DMS153 treated with DMSO at 0.1 percent for 48 hours (cell line): ENCODE results near the gene EPS8.
"Not testable (repeated sequence)": the region's sequence is repeated elsewhere in the genome, so short reads cannot be mapped to it uniquely, and the experiment has no call there.

Source experiments
- DNase-seq: peaks from one replicate; lab custom pipeline; 2025; ENCODE audit not compliant: unreplicated experiment; lab: John Stamatoyannopoulos, UW

Gene EPS8

DNA sequence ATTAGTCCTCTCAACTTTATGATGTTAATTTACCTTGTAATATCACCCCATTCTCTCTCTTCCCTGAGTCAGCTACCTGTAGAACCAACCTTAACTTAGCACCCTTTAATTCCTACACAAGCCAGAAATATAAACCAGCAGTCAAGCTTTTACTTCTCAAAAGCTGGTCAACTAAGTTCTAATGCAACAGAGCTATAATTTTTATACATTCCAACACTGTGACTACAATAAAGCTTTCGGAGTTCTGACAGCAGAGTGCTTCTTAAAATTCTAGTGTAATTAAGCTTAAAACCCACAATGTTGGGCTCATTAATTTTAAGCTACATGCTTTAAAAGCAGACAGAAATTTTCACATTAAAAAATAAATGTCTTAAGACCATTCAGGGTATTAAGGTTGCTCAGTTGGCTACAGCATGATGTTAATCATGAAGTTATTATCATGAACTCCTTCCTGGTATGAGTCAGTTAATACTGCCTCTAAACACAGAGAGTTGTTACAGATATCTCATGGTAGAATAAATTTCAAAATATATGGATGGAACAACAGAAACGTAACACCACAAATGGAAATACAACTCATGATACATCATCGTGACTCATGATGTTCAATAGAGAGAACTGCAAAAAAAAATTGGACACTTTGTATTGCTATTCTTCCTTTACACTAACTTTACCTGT is 126.7 kb downstream of the EPS8 start:
- no peak for DNase-seq

DNA sequence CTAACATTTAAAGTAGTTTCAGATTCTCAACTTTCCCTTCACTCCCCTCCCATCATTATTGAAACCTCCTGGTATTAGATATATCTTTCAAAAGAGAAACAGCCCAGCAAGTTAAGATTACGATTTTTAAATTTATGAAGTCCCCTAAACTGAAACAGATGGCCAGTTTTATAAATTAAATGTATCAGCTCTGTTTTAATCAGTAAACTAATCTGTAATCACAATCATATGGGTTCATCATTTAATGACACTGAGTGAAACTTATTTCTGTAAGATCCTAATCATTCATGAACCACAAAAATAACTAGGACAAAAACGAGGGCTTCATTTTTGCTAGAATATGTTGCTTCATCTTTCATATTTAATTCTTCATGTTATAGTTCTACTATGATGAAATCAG is 137.8 kb downstream of the EPS8 start:
- DNase-seq: no peak

DNA sequence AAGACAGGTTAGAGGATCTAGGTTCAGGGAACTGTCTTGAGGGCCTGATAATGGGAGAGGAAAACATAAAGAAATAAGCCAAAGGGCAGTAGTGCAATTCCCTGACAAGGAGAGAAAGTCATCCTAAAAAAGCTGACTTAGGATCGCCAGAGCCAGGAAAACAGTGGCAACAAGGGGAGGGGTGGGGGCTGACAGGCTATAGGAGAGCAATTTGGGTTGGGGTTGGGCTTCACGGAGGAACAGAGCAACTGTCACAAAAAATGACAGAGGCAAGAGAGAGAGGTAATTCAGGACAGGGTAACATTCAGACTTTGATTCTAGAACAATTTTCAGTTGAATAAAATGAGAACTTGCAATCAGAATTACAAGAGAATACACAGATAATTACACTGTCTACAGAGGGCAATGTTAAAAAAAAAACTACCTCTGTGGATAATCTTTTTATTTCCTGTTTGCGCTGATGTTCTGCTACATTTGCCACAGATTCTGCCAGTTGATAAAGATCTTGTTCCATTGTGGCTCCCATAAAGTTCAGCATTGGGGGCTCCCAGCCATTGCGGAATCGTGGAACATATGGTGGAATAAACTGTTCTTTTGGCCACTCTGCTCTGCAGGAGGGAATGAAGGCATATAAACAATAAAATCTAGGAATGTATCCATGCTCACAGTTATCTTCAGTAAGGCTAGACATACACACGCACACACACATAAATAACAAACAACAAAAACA is 138.6 kb downstream of the EPS8 start:
- DNase-seq: no peak

DNA sequence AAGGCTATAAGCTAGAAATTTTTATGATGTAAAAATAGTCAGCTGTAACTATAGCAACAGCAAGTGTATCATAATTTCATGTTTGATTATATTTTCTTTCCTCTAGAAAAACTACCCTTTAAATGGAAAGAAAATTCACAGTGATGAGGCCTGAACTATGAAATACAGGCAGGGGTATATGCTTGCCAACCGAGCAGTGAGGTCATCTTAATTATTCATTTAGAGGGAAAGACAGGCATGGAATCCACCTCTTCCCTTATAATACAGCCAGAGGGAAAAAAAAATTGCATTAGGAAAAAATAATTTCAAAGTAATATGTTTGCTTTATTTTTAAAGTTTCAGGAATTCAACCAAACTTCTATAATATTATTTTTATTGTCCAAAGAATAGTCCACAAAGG is 139.8 kb downstream of the EPS8 start:
- DNase-seq: no peak

DNA sequence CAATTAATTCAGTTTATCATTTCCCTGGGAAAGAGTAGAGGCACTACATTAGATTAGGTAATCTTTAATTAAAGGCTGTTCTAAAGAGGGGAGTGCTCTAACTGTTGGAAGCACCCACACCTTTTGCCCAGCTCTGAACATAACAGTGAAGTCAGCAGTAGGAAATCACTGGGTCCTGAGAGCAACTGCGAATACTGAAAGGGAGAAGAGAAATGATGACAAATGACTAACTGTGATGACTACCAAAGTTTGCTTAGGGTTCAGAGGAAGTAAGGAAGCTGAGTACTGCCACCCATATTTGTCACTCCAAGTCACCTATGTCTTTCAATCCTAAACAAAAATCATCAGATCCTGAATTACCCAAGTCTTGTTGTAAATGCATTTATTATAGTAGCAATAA is 140.6 kb downstream of the EPS8 start:
- no peak for DNase-seq

DNA sequence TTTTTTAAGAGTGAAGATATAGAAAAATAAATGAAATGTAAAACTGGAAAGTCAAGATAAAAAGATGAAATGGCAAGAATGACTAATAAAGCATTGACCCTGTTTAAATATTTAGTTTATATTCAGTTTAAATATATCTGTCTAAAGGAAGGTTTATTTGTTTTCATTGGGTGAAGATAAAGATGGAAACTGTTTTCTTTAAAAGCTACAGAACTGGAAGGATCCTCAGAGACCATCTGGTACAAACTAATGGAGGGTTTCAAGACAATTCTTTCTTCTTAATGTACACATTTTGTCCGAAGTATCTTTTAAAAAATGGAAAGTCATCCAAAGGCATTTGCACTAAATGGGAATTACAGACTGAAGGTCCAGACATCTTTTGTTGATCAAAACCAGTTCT is 142.6 kb downstream of the EPS8 start:
- no peak for DNase-seq

DNA sequence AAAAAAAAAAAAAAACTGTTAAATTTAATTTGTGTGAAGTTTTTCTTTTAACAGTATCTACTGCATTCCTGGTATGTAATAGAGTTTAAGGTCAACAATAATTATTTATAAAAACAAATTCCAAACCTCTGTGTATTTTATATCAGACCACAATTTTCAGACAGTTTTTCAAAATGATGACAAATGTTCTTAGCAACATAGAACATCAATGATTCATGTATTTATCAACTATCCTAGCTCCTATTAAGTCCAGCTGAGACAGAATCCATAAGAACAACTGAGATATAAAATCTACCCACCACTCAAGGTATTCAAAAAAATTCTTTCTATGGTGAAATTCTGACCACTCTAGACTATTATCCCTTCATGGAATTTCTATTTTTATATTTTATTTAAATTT is 144.5 kb downstream of the EPS8 start:
- DNase-seq: no peak

DNA sequence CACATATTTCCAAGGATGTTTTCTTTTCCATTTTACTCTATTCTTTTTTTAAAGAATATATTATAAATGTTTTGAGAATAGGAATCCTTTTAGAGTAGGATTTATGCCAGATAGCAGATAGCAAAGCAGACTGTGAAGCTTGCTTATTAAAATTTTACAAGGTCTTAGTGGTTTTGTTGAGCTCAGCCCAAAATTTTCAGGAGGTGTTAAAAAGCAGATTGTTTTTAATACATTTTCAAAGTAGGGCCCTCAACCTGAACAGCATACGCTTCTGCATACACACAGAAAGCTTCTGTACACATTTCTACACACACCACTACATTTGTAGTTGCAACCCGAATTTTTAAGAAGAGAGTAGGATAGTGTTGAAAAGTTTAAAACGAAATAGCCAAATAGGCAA is 151.0 kb downstream of the EPS8 start:
- DNase-seq: no peak

DNA sequence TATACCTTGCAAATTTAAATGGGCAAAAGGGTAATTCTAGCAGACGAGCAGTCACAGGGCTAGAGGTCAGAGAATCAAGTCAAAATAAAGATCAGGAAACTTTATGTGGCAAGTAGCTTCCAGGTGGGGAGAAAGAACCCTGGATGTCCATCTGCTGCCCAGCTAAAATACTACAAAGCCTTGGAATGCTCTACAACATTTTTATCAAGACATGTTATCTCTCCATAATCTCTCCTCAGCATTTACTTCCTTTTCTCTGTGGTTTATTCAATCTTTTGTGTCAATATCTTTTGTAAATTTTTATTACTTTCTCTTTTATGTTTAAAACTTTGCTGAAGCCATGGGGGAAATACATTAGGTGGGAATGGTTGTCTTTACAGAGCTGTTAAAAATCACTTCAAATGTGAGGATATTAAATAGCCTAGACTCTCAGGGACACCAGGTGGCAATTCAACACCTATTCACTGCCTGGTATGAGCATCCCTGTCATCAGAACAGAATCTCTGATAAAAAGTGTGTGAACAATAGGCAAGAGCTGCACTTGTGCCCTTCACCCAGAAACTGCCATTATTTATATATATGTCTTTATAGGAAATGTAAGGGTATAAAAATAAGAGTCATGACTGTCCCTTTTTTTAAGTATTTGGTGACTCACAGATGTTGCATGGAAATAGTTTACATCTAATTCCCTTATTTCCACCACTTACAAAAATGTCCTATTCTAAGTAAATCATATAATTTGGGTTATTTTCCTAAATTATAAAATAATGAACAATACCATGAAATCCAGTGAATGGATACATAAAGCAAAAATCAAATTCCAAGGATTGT is 152.9 kb downstream of the EPS8 start:
- no peak for DNase-seq

DNA sequence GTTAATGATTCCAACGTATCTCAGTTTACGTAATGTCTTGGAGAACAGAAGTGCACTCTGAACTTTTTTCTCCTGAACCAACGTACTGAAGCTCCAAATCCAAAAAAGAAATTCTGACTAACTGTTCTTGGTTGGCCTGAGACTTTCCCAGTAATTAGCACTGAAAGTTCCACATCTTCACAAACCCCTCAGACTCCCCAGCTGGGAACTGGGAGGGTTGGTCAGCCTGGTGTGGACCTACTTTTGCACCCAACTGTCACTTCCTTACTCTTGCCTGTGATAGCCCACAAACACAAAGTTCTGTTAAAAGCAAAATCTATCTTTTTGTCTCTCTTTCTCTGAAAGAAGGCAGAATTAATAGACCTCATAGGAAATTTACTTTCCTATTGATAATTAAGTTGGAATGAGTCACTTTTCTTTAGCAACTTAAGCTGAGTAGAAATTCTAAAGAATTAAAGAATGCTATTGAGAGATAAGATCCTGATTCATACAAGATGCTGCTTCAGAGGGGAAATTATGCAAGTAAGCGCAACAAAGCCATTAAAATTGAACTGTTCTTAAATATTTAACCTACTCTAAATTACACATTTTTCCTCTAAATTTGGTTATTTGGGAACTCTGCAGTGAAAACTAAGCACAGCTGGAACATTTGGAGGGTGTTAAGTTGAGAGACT is 155.0 kb downstream of the EPS8 start:
- no peak for DNase-seq

DNA sequence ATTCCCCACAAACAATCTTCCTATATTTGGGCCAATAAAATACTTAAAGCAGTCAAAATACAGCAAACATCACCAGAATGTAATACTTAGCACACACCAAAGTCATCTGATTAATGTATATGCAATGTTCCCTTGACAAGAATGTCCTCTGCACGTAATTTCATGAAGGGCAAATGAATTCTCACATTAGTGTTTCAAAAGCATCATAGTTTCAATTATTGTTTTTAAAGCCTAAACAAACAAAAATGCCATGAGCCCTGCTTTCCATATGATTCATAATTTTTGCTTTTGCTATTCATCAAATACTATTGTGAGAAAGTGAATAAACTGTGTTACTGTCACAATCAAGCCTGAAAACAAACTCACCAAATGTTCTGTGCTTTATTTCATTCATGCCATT is 156.0 kb downstream of the EPS8 start:
- DNase-seq: no peak

DNA sequence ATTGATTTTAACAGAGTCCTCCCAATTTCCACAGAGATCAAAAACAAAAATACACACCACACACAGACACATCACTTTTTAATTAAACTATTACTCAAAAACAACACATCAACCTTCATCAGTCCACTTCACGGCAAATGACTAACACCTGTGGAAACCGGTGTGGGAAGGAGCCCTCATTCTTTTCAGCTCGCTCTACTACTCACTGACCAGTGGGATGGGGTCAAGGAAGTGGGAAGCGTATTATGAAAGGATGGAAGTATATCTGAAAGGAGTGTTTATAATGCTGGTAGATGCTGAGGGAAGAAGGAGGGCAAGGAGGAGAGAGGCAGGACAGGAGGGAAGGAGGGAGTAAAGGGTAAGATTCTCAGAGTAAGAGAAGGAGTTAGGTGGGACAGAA is 156.5 kb downstream of the EPS8 start:
- DNase-seq: no peak

DNA sequence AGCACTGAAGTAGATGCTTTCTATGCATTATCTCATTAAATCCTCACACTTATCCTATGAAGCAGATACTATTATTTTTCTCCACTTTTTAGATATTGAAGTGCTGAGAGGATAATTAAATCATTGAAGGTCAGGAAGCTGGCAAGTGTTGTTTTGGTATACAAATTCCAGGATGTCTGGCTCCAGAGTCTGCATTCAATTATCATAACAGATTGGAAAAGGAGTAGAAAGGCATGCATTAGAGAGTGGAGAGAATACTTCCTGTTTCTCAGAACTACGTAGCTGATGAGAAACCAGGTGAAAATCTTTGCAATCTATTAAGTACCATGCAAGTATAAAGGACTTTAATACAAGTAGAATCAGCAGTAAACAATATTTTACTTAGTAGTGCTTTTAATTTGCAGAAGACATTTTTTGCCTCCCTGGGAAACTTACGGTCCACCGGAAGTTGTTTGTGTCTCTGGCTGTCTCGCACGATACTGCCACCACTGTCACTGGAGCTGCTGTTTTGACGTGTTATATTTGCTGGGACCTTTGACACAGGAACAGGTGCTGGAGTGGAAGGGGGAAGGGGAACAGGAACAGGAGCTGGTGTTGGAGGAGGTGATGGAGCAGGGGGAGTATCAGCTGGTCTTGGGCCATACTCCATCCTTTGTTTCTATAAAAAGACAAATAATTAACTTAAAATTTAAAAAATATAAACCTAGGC is 158.0 kb downstream of the EPS8 start:
- DNase-seq: no peak

DNA sequence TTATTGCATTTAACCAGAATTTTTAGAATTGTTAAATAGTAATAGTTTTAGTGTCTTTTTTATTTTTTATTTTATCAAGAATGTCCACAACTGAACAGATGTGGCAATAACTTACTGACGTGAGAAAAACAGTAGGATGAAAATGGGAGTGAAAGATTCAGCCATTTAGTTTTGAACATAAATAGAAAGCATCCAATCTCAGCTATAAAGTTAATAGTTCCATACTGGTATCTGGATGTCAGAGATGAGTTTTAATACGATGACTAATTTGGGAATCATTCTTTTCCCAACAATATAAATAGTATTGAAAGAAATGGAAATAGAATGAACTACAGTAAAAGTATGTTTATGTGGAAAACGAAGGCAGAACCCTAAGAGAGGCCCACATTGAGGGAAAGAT is 159.4 kb downstream of the EPS8 start:
- DNase-seq: no peak

DNA sequence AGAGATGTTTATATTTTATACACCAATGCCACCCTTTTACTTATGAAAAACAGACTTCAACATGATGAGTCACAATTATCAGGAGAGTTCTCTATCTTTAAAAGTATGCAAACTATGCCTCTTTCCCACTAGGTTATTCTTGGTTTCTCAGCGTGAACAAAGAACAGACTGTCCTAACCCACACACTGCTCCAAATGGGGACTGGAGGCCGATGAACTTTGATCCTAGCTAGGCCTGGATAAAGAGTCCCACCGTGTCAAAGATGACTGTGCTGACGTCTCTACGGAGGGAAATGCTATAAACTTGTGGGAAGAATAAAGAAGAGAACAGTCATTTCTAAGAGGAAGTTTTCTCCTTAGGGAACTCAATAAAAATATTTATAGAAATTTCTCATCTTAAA is 160.1 kb downstream of the EPS8 start:
- DNase-seq: no peak

DNA sequence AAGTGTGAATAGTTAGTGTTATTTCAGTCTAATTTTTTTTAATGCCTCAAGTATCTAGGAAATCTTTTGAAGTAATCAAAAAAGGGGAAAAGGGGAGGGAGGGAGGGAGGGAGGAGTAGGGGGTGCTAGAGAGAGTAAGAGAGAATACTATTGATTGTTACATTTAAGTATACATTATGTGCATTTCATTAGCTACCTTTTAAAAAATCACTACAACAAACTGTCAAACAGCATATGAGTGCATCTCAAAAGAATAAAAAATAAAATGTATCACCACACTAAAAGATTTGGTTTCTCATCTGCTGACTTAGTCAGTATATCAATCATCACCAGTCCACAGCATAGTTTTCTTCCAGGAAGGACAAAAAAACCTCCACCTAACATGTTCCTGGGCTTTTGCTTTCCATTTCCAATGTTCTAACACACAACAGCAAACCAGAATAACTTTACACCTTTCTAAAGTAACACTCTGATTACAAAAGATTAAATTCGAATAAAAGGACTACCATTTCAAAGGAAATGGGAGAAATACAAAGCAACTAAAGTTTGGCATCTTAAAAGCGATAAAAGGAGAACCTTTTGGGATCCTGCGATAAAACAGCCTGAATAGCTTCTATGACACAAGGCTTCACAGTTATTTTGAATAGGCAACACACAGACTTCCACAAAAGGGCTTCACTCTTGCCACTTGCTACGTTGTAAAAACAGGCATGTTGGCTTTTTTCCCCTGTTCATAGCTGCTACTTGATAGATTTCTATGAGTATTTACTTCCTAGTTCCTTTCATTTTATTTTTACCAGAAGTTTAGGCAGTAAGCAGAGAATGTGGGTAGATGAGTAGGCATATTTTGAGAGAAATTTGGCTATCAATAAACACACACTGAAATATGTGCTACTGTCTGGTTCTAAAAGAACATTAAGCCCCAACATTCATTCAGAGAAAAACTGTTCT is 160.9 kb downstream of the EPS8 start:
- DNase-seq: no peak

DNA sequence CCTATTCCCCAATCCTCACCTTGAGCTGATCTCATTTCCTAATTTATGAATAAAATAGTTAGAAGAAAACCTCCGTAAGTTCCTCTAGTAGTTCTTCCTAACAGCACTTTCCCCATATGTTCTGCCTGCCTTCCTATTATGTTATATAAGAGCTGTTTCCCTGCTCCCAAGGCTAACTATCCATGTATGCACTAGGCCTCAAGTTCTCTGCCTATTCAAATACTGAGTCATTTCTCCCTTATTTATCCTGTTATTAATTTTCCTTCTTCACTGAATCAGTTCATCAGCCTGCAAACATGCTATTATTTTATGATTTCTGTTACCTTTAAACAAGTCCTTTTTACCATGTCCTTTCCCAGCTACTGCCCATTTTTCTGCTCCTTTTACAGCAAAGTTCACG is 164.1 kb downstream of the EPS8 start:
- DNase-seq: no peak

DNA sequence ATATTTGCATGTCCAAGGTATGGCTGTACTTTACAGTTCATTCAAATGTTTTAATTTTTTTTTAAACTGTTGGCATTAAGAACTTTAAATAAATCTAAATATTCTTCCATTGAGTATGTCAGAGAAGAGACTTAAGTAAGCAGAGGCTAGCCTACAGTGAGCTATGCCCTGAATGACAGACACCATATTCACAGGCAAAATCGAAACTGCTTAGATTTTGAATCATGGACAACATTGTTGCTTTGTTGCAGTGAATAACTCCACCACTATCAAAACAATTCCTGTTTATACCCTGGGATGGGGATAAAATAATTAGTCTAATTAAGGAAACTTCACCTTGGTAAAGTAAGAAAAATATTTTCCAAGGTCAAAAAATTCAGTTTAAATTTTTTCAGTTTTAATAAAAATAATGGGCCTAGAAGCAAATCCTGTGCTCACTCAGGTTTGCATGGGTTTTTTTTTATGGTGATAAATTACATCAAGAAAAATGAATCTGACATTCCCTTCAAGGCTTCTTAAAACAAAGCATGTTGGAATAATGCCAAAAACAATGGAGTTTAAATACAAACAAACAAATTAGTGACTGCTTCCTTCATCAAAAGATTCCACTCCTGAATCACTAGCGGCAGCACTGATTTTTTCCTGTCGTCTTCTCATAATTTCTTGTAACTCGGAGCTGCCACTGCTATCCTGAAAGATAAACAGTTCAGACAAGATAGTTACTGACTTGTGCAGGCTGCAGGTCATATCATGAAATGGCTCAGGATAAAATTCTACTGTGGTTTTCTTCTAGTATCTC is 168.2 kb downstream of the EPS8 start:
- DNase-seq: no peak

DNA sequence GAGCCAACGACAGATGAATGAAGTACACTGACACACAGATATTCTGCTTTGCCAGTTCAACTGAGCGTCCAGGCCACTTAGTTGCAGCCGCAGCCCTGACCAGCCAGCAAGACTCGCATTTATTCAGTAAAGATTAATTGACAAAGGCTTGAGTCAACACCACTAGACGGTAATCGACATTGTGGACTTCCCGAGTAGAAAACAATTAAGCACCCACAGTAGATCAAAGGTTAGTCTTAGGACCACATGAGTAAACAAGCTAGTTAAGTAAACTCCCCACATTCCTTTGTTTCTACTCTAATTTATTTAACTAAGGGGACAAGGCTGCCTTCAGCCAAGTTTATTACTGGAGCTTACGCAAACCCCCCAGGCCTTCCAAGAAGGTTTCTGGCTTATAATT is 172.7 kb downstream of the EPS8 start:
- not testable (repeated sequence) for DNase-seq
